GM19193 (cell line): ENCODE measurements around the gene FRMD3.

Source experiments
- POLR2A ChIP-seq: IDR thresholded peaks from 4 replicates; pipeline ENCODE4 v1.6.1; 2011; ENCODE audit not compliant: insufficient read depth, insufficient read length; ENCODE audit errors: extremely low read depth

Gene FRMD3

GRCh38 chr9:83432104-83432627 is 106.0 kb downstream of the FRMD3 start:
- TF ChIP-seq POLR2A: no peak

DNA sequence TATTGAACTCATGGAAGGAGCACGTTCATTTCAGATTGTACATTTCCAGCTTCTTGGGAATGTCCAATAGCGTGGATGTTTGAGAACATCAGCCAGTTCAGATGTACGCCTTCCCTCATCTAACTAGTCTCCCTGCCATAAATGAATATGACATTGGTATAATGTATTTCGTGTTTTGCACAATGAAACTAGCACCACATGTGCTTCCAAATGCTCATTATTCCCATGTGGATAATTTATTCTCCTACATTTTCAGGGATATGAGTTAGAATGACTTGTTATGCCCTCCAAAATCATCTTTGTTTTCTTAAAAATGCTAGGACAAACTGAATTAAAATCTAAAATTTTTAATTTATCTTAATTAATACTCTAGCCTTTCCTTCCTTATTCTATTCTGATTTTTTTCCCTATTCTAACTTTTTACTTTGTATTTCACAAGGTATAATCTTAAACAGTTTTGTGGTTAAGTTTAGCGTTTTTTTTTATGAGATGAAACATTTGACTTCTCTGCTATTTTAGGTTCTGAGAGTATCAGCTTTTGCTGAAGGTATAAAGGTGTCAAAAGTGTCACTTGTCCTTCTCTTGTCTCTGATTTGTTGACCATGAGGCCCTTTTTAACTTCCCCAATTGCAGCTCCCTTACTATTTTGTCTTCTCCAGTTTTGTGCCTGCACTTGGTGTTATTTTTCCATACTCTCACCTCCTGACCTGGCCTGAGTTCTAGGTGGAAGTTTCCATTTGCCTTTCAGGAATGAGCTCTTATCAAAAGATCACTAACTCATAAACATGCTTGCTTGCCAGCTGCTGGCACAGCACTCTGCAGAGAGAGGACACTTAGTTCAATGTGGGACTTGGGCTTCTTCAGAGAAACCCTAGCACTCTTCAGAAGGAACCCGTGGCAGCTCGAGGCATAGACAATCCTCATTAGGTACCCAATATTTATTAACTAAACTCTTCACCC is 106.8 kb downstream of the FRMD3 start:
- no peak for TF ChIP-seq POLR2A

GRCh38 chr9:83430681-83431080 is 107.5 kb downstream of the FRMD3 start:
- no peak for TF ChIP-seq POLR2A

DNA sequence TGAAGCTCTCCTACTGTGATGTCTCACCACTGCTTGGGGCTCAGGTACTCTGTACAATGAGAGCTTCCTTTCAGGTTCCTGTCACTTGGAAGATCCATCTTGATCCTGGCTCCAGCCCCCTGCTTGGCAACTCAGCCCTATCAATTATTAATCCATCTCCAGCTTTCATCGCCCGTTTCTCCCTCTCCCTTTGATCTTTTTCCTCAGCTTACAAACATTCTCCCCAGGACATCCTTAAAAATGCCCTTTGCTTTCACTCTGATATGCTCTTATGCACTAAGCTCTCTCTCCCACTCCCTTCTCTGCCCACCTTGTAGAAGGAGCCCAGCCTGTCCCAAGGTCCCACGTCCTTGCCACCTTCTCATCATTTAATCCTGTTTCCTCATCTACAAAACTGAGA is 109.0 kb downstream of the FRMD3 start:
- TF ChIP-seq POLR2A: no peak

DNA sequence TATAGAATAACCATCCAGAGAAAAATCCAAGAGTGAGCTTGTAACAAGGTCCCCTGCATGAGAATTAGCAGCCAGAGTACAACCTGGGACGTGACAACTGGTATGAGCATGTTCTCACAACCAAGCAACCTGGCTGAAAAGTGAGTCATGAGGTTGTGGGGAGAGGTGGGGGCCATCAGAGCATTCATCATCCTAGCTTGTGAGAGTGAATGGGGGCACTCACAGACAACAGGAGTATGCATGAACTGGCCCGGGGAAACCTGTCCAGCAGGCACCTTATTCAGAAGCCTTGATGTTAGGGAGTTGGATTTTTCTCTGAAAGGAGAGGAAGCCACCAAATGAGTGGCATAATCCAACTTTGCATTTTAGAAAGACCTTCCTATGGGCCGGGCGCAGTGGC is 113.0 kb downstream of the FRMD3 start:
- no peak for TF ChIP-seq POLR2A

- TF ChIP-seq POLR2A: no peak
These were observed 113.4 kb downstream of the FRMD3 start for GRCh38 chr9:83424831-83425230.

DNA sequence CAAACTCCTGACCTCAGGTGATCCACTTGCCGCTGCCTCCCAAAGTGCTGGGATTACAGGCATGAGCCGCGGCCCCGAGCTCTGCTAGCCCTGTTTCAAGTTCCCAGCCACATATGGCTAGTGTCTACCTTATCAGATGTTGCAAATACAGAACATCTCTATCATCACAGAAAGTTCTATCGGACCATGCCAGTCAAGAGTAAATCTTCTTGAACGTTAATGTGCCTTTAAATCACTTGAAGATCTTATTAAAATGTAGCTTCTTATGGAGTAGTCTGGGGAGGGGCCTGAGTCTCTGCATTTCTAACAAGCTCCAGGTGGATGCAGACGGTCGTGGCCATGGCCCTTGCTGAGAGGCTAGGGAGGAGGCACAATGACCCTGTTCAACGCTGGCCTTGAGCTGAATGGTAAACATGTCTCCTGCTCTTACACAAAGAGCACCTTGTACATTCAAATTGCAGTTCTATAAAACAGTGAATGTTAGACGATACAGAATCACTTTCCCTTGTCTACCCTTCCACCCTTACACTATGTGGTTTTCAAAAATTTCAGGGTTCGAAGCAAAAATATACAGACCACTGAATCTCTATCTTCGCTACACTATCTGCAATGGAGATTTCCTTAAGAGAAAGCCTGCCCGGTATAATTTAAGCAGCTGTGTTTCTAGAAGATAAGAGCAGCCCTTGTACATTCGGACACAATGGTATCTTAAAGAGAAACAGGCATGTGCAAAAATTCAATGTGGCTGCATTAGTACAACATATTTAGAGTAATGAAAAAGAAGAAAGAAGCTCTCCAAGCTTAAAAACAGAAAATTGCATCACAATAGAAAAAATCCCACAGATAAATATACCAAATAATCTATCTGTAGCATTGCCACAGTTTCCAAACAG is 114.1 kb downstream of the FRMD3 start:
- TF ChIP-seq POLR2A: no peak

DNA sequence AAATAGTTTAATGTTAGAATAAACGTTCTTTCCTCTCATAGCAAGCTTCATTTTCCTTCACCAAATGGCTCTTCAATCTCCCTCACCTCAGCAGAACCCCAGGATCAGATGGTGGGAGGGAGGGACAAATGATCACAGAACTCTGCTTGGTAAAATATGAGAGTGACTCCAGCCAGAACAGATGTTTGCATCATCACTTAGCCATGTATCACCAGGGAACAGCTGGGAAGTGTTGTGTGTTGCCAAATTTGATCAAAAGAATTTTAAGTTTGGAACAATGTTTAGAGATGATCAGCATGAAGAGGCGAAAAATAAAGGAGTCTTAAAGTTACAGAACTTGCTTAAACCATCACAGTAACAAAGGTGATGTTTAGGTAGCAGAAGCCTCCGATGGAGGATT is 115.7 kb downstream of the FRMD3 start:
- TF ChIP-seq POLR2A: no peak

- TF ChIP-seq POLR2A: no peak
These were observed 117.7 kb downstream of the FRMD3 start for GRCh38 chr9:83420486-83420885.

GRCh38 chr9:83419961-83420360 is 118.2 kb downstream of the FRMD3 start:
- TF ChIP-seq POLR2A: no peak

- no peak for TF ChIP-seq POLR2A
These were observed 119.9 kb downstream of the FRMD3 start for GRCh38 chr9:83418283-83418682.

GRCh38 chr9:83413367-83413766 is 124.8 kb downstream of the FRMD3 start:
- TF ChIP-seq POLR2A: no peak

GRCh38 chr9:83410701-83411100 is 127.5 kb downstream of the FRMD3 start:
- TF ChIP-seq POLR2A: no peak

DNA sequence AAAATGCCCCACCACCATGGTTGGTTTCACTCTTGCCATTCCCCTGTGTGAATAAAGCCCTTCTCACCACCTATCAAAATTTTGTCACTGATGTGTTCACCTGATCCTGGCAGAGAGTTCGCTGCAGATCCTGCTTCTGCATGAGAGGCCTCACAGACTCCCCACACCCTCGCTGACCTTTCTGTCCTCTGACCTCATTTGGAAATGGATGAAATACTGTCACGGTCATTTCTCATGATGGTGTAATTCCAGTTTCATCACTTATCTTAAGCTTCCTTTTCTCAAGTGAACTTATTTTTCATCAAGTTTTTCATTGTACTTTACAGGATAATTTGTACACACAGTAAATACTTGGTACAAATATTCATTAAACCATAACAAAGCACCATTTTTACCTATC is 131.3 kb downstream of the FRMD3 start:
- no peak for TF ChIP-seq POLR2A

DNA sequence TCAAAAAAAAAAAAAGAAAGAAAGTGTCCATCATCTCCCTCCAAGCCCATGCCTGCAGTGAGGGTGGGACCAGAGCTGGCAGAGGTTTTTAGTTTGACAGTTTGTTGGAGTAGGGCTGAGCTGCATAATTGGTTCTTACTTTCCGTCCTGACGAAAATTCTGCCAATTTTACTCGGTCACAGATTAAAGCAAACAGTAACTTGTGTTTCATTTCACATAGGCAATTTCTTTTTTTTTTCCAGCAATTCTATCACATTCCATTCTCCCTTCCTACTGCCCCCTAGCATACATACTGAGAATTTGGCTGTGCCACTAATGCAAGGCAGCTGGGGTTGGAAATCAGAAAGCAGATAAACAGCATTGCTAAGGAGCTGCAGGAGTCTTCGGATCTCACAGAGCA is 132.4 kb downstream of the FRMD3 start:
- TF ChIP-seq POLR2A: no peak
